Islet of Langerhans (tissue), 1 donor: ENCODE measurements around the gene TTLL7.
A peak's percentile ranks its signal among the peaks of the same experiment; 100 is the strongest.
"Not testable (repeated sequence)": the region's sequence is repeated elsewhere in the genome, so short reads cannot be mapped to it uniquely, and the experiment has no call there.

Experiments used
- FAIRE-seq: peaks from one replicate; lab custom pipeline; 2011; peaks lifted over from hg19 to GRCh38; lab: Jason Lieb, UNC

TTLL7 gene

GRCh38 chr1:83996621-83997020, 2.3 kb downstream of the TTLL7 start:
- no peak for FAIRE-seq

- no peak for FAIRE-seq
Observed at GRCh38 chr1:83996191-83996590, 2.7 kb downstream of the TTLL7 start.

GRCh38 chr1:83995649-83996048, 3.3 kb downstream of the TTLL7 start:
- FAIRE-seq, result no peak

GRCh38 chr1:83994111-83994510, 4.8 kb downstream of the TTLL7 start:
- FAIRE-seq, result no peak

- no peak for FAIRE-seq
Observed at GRCh38 chr1:83990734-83991133, 8.2 kb downstream of the TTLL7 start.

- no peak for FAIRE-seq
Observed at GRCh38 chr1:83985048-83985447, 13.9 kb downstream of the TTLL7 start.

GRCh38 chr1:83983918-83984317, 15.0 kb downstream of the TTLL7 start:
- FAIRE-seq, result not testable (repeated sequence)

GRCh38 chr1:83978056-83978455, 20.9 kb downstream of the TTLL7 start:
- FAIRE-seq, result no peak

GRCh38 chr1:83976920-83977319, 22.0 kb downstream of the TTLL7 start:
- FAIRE-seq, result peak; percentile 82

- FAIRE-seq, result no peak
Observed at GRCh38 chr1:83970802-83971201, 28.1 kb downstream of the TTLL7 start.

GRCh38 chr1:83970114-83970513, 28.8 kb downstream of the TTLL7 start:
- FAIRE-seq, result no peak

- no peak for FAIRE-seq
Observed at GRCh38 chr1:83967336-83967735, 31.6 kb downstream of the TTLL7 start.

GRCh38 chr1:83964153-83964552, 34.8 kb downstream of the TTLL7 start:
- FAIRE-seq, result no peak

- FAIRE-seq, result no peak
Observed at GRCh38 chr1:83961571-83962295, 37.2 kb downstream of the TTLL7 start.

- no peak for FAIRE-seq
Observed at GRCh38 chr1:83960669-83961277, 38.2 kb downstream of the TTLL7 start.

GRCh38 chr1:83959824-83960498, 39.0 kb downstream of the TTLL7 start:
- no peak for FAIRE-seq

GRCh38 chr1:83958704-83959103, 40.2 kb downstream of the TTLL7 start:
- FAIRE-seq, result no peak

GRCh38 chr1:83954166-83954823, 44.6 kb downstream of the TTLL7 start:
- no peak for FAIRE-seq

- peak; percentile 13 for FAIRE-seq
Observed at GRCh38 chr1:83950106-83950661, 48.7 kb downstream of the TTLL7 start.

GRCh38 chr1:83942914-83943313, 56.0 kb downstream of the TTLL7 start:
- no peak for FAIRE-seq

GRCh38 chr1:83934550-83934949, 64.4 kb downstream of the TTLL7 start:
- no peak for FAIRE-seq

GRCh38 chr1:83932693-83933092, 66.2 kb downstream of the TTLL7 start:
- FAIRE-seq, result no peak

- FAIRE-seq, result no peak
Observed at GRCh38 chr1:83932281-83932680, 66.7 kb downstream of the TTLL7 start.
